Gastrocnemius medialis (tissue), 4 donors: ENCODE data around the gene ALX3. TPM values are rescaled to one million over a fixed set of nuclear protein-coding genes. Genes with fewer than 3 reads are reported as not detected.

Experiments
- ATAC-seq, 2 donors: fragments of 150-250 bp; one replicate each; pipeline ENCODE4 v1.9.1; 2016
- DNase-seq, 2 donors: peaks; one replicate each; pipeline ENCODE4 v3.0.0-alpha.2; 2019
- H3K27ac ChIP-seq, 4 donors: fragments of 200-600 bp; sonication (generic); 1 replicate in 1 of 4; 2 replicates in 3 of 4; pipeline ENCODE4 v1.5.1; 2016 to 2018; ENCODE audit warnings: mild to moderate bottlenecking in 2 of 4, moderate library complexity in 1 of 4
- H3K27me3 ChIP-seq, 3 donors: fragments of 200-600 bp; sonication (generic) in 2 of 3; 1 replicate in 1 of 3; 2 replicates in 2 of 3; pipeline versions ENCODE4 v1.5.1 to v1.6.0; 2016 to 2019; ENCODE audit warnings: mild to moderate bottlenecking in 1 of 3, moderate library complexity in 1 of 3
- H3K36me3 ChIP-seq, 2 donors: fragments of 200-600 bp; sonication (generic) in 1 of 2; one replicate each; pipeline ENCODE4 v1.5.1; 2017 to 2018
- H3K4me1 ChIP-seq, 2 donors: fragments of 200-600 bp; sonication (generic) in 1 of 2; one replicate each; pipeline ENCODE4 v1.5.1; 2016 to 2017; ENCODE audit warnings: mild to moderate bottlenecking in 2 of 2
- H3K4me3 ChIP-seq, 4 donors: fragments of 200-600 bp; sonication (generic) in 3 of 4; 1 replicate in 1 of 4; 2 replicates in 3 of 4; pipeline ENCODE4 v1.5.1; 2016 to 2019; ENCODE audit warnings: mild to moderate bottlenecking in 2 of 4
- H3K9me3 ChIP-seq, 3 donors: fragments of 200-600 bp; sonication (generic) in 2 of 3; 1 replicate in 1 of 3; 2 replicates in 2 of 3; pipeline ENCODE4 v1.5.1; 2016 to 2019
- POLR2A ChIP-seq, 2 donors: fragments of 450-650 bp; IDR thresholded peaks; one replicate each; pipeline ENCODE4 v1.6.1; 2017; ENCODE audit warnings: antibody characterized with exemption in 2 of 2, mild to moderate bottlenecking in 2 of 2, moderate library complexity in 2 of 2
- in situ Hi-C, 4 donors: fragments of 200-750 bp; cut with MboI; loops; one replicate each; pipeline versions ENCODE4 v1.15.0 to v1.8.0; 2017; ENCODE audit warnings: low sequenced_read_pairs in 4 of 4
- intact Hi-C: fragments of 100-400 bp; cut with DNase I; formaldehyde crosslinking; loops from one replicate; pipeline ENCODE4 v1.15.1; 2023; ENCODE audit warnings: low total_unique reads
- total RNA-seq, 4 donors: library from RNA; depleted of rRNA; stranded (reverse); fragments of >200 nt; gene quantifications; one replicate each; pipeline versions ENCODE4 v1.1.0 to v1.2.3, GENCODE V29; 2016
- TF ChIP-seq, protein P1 (sequence below), 5 experiments: fragments of 450-650 bp in 3 of 5; fragments of 200-600 bp in 2 of 5; sonication (generic) in 2 of 5; IDR thresholded peaks in 4 of 5; conservative IDR thresholded peaks in 1 of 5; 1 replicate in 4 of 5; 2 replicates in 1 of 5; pipeline ENCODE4 v1.5.1; 2016 to 2019; ENCODE audit warnings: antibody characterized with exemption in 5 of 5, mild to moderate bottlenecking in 3 of 5, moderate library complexity in 3 of 5

Gene ALX3
- total RNA-seq, 4 donors from 2014 or later, result not detected

DNA sequence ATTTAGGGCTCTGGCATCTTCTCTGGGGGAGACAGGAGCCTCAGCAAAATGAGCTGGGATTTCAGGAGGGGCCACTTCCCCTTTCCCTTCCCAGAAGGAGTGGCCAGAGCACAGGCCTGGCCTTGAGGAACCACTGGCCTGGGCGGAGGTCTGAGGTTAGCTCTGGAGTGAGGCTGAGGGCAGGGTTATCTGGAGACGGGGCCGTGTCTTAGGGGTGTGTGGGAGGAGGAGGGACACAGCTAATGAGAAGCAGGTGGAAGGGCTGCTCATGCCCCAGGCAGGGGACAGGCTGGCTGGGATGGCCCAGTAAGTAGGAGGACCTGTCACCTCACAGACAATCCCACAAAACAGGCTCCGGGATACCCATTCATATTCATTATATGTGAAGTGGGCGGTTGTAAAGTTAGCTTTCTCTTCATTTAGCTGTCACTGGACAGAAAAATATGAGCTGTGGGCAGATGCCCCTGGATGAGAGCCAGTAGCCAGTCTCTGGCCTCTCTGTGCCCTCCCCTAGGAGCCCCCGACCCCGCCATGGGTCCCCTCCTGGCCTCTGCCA is 12.4 kb downstream of the ALX3 start:
- no peak overlapping the region for H3K4me3 ChIP-seq
- DNase-seq, result no peak
- no peaks in the 10 kb centered on the region for H3K27me3 ChIP-seq
- H3K9me3 ChIP-seq, result no peaks in the 10 kb centered on the region
- H3K36me3 ChIP-seq, result peaks cover 0 to 42% of the 10 kb centered on the region in 2 donors
- TF ChIP-seq, protein P1, sequence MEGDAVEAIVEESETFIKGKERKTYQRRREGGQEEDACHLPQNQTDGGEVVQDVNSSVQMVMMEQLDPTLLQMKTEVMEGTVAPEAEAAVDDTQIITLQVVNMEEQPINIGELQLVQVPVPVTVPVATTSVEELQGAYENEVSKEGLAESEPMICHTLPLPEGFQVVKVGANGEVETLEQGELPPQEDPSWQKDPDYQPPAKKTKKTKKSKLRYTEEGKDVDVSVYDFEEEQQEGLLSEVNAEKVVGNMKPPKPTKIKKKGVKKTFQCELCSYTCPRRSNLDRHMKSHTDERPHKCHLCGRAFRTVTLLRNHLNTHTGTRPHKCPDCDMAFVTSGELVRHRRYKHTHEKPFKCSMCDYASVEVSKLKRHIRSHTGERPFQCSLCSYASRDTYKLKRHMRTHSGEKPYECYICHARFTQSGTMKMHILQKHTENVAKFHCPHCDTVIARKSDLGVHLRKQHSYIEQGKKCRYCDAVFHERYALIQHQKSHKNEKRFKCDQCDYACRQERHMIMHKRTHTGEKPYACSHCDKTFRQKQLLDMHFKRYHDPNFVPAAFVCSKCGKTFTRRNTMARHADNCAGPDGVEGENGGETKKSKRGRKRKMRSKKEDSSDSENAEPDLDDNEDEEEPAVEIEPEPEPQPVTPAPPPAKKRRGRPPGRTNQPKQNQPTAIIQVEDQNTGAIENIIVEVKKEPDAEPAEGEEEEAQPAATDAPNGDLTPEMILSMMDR (IDR thresholded peaks at IDR 0.05 in 4 of 5, conservative IDR thresholded peaks at IDR 0.05 in 1 of 5), result no peak
- TF ChIP-seq POLR2A (IDR thresholded peaks at IDR 0.05), result no peak
- intact Hi-C loops (no loop called here), in situ Hi-C loops (loop anchor here in 2 of 4 donors (10.0 kb wide), 1 partner anchor 47 kb away; no protein-coding TSS in a partner anchor)
- H3K27ac ChIP-seq, result no peak overlapping the region
- H3K4me1 ChIP-seq, result peaks cover 0 to 4% of the 10 kb centered on the region in 2 donors
- ATAC-seq, result no peak

DNA sequence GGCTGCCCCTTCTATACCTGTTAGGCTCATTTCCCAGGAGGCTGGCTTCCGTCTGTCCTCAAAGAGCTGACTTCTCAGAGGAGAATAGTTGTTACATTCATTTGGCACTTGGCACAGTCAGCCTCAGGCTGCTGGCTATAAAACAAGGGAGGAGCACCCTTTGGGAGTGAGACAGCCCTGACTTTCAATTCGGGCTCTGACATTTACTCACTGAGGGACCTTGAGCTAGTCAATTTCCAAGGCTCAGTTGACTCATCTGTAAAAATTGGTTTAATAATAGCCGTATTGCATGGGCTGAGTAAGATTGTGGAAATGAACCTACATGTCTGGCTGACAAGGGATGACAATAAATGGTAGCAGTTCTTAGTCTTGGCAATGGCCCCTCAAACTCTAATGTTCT is 13.7 kb downstream of the ALX3 start:
- Histone ChIP-seq H3K27me3 (no peaks in the 10 kb centered on the region), H3K4me3 (no peak overlapping the region), H3K9me3 (no peaks in the 10 kb centered on the region), H3K4me1 (peaks cover 0 to 4% of the 10 kb centered on the region in 2 donors), H3K27ac (no peak overlapping the region), H3K36me3 (peaks cover 0 to 55% of the 10 kb centered on the region in 2 donors)
- TF ChIP-seq, protein P1 (IDR thresholded peaks at IDR 0.05 in 4 of 5, conservative IDR thresholded peaks at IDR 0.05 in 1 of 5), result no peak
- no peak for TF ChIP-seq POLR2A (IDR thresholded peaks at IDR 0.05)
- in situ Hi-C loops (loop anchor here in 2 of 4 donors (10.0 kb wide), 1 partner anchor 48 kb away; no protein-coding TSS in a partner anchor), intact Hi-C loops (no loop called here)
- no peak for ATAC-seq
- no peak for DNase-seq

DNA sequence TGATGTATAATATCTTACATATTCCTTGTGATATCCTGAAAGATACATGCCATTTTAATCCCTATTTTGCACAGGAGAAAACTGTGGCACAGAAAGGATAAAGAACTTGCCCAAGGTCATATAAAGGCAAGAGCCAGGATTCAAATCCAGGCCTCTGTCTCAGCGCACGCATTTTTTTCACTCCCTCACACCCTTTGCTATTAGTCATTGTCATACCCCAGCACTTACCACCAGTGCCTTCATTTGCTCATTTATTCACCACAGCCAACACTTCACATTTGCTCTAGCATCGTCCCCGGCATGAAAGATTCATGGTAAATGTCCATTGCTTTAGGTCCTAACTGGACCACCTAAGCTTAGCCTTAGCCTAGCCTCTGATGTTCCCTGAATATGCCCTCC is 14.2 kb downstream of the ALX3 start:
- Histone ChIP-seq H3K4me3 (no peak overlapping the region), H3K36me3 (peaks cover 0 to 60% of the 10 kb centered on the region in 2 donors), H3K9me3 (no peaks in the 10 kb centered on the region), H3K4me1 (peaks cover 0 to 4% of the 10 kb centered on the region in 2 donors), H3K27ac (no peak overlapping the region), H3K27me3 (no peaks in the 10 kb centered on the region)
- no peak for ATAC-seq
- no peak for DNase-seq
- intact Hi-C loops, result no loop called here
- in situ Hi-C loops, result loop anchor here in 2 of 4 donors (10.0 kb wide), 1 partner anchor 49 kb away; no protein-coding TSS in a partner anchor
- TF ChIP-seq, protein P1 (IDR thresholded peaks at IDR 0.05 in 4 of 5, conservative IDR thresholded peaks at IDR 0.05 in 1 of 5), result no peak
- no peak for TF ChIP-seq POLR2A (IDR thresholded peaks at IDR 0.05)

DNA sequence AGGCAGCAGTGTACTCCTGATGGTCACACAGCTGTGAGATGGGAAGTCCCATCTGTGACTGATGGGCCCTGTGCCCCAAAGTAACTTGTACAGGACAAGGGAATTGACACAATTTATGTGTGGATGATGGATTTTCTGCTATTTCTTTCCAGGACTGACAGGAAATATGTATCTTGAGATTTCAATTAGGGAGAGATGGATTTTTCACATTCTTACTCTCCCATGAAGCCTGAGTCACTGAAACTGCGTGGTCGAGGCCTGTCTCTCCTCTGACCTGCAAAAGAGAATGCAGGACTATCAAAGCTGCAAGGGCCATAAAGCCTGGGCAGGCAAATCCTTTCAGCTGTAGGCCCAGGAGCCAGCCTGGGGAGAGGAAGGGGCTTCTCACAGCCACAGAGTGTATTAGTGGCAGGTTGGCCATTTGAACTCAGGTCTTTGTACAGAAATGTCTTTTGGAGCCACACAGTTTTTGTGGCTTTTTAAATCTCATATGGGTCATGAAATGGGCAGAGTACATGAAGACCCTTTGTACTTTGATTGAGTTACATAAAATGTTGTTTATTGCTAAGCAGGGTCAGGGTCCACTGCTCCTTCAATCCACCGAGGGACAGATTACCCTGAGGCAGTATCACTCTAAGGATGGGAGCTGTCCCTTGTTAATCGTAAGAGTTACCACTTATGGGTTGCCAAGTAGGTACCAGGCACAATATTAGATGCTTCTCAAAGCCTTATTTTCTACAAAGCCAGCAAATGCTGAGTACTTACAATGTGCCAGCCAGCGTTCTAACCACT is 14.8 kb downstream of the ALX3 start:
- DNase-seq (no peak), ATAC-seq (no peak)
- in situ Hi-C loops, result loop anchor here in 2 of 4 donors (10.0 kb wide), 1 partner anchor 49 kb away; no protein-coding TSS in a partner anchor
- Histone ChIP-seq H3K36me3 (peaks cover 0 to 66% of the 10 kb centered on the region in 2 donors), H3K4me3 (no peak overlapping the region), H3K9me3 (no peaks in the 10 kb centered on the region), H3K4me1 (peaks cover 0 to 4% of the 10 kb centered on the region in 2 donors), H3K27ac (no peak overlapping the region), H3K27me3 (no peaks in the 10 kb centered on the region)
- TF ChIP-seq POLR2A (IDR thresholded peaks at IDR 0.05), result no peak
- TF ChIP-seq, protein P1 (IDR thresholded peaks at IDR 0.05 in 4 of 5, conservative IDR thresholded peaks at IDR 0.05 in 1 of 5), result no peak
- intact Hi-C loops, result no loop called here
